ENCODE measurements around the gene ZC2HC1C. TPM values are rescaled to one million over a fixed set of nuclear protein-coding genes. Genes with fewer than 3 reads are reported as not detected.

ZC2HC1C gene
- total RNA-seq, 1 experiment from 2014 or later = 1.3 TPM

GRCh38 chr14:75113932-75114539 lies 44.6 kb downstream of the ZC2HC1C start:
- no peak for TF ChIP-seq CTCF (IDR thresholded peaks at IDR 0.05; ENCODE audit: unreplicated experiment)
- CTCF ChIA-PET = no interaction called here
- intact Hi-C loops (cut with micrococcal nuclease) = no loop called here

GRCh38 chr14:75119056-75119455 lies 49.6 kb downstream of the ZC2HC1C start:
- intact Hi-C loops (cut with micrococcal nuclease) = no loop called here
- Mint-ChIP-seq H3K27me3 (ENCODE audit: insufficient read depth, unreplicated experiment) (no peaks in the 10 kb centered on the region), H3K9me3 (ENCODE audit: unreplicated experiment) (no peaks in the 10 kb centered on the region), H3K4me1 (ENCODE audit: insufficient read depth, unreplicated experiment) (peaks cover 4% of the 10 kb centered on the region), H3K4me3 (ENCODE audit: unreplicated experiment) (no peak overlapping the region), H3K27ac (ENCODE audit: low read depth, unreplicated experiment) (no peak overlapping the region), H3K36me3 (ENCODE audit: insufficient read depth, unreplicated experiment) (peaks cover 89% of the 10 kb centered on the region)
- no TSS peak for BruUV-seq (replicated peaks)
- TF ChIP-seq CTCF (IDR thresholded peaks at IDR 0.05; ENCODE audit: unreplicated experiment) = no peak
- CTCF ChIA-PET = interaction anchor here (0.8 to 1.3 kb wide), 3 partner anchors 14 to 176 kb away, joined by 3 to 5 read pairs (median 3); no protein-coding TSS in a partner anchor
- POLR2A ChIA-PET = interaction anchor here (2.1 kb wide), 1 partner anchor 180 kb away, joined by 5 read pairs; no protein-coding TSS in a partner anchor
- DNase-seq (ENCODE audit: unreplicated experiment) = peak; percentile 39

More at GRCh38 chr14:75113932-75114539, 44.6 kb downstream of the ZC2HC1C start:
- no TSS peak for BruUV-seq (replicated peaks)
- DNase-seq (ENCODE audit: unreplicated experiment) = no peak
- Mint-ChIP-seq H3K27ac (ENCODE audit: low read depth, unreplicated experiment) (no peak overlapping the region), H3K4me3 (ENCODE audit: unreplicated experiment) (no peak overlapping the region), H3K4me1 (ENCODE audit: insufficient read depth, unreplicated experiment) (no peaks in the 10 kb centered on the region), H3K9me3 (ENCODE audit: unreplicated experiment) (no peaks in the 10 kb centered on the region), H3K27me3 (ENCODE audit: insufficient read depth, unreplicated experiment) (no peaks in the 10 kb centered on the region), H3K36me3 (ENCODE audit: insufficient read depth, unreplicated experiment) (peaks cover 95% of the 10 kb centered on the region)
- POLR2A ChIA-PET = no interaction called here

GRCh38 chr14:75120541-75121291 lies 51.3 kb downstream of the ZC2HC1C start:
- TF ChIP-seq CTCF (IDR thresholded peaks at IDR 0.05; ENCODE audit: unreplicated experiment) = no peak
- no peak overlapping the region for H3K4me3 Mint-ChIP-seq (ENCODE audit: unreplicated experiment)
- peaks cover 79% of the 10 kb centered on the region for H3K36me3 Mint-ChIP-seq (ENCODE audit: insufficient read depth, unreplicated experiment)
- DNase-seq (ENCODE audit: unreplicated experiment) = no peak
- H3K27ac Mint-ChIP-seq (ENCODE audit: low read depth, unreplicated experiment) = no peak overlapping the region
- intact Hi-C loops (cut with micrococcal nuclease) = loop anchor here (10.0 kb wide), 2 partner anchors 364 to 524 kb away; no protein-coding TSS in a partner anchor
- no peaks in the 10 kb centered on the region for H3K9me3 Mint-ChIP-seq (ENCODE audit: unreplicated experiment)
- POLR2A ChIA-PET = interaction anchor here (0.7 to 2.1 kb wide), 3 partner anchors 22 to 239 kb away, joined by 3 to 5 read pairs (median 4); no protein-coding TSS in a partner anchor
- no TSS peak for BruUV-seq (replicated peaks)
- peaks cover 18% of the 10 kb centered on the region for H3K4me1 Mint-ChIP-seq (ENCODE audit: insufficient read depth, unreplicated experiment)
- CTCF ChIA-PET = interaction anchor here (0.6 to 1.3 kb wide), 4 partner anchors 17 to 374 kb away, joined by 3 read pairs; no protein-coding TSS in a partner anchor
- H3K27me3 Mint-ChIP-seq (ENCODE audit: insufficient read depth, unreplicated experiment) = no peaks in the 10 kb centered on the region

- no TSS peak for BruUV-seq (replicated peaks)
- H3K27me3 Mint-ChIP-seq (ENCODE audit: insufficient read depth, unreplicated experiment) = no peaks in the 10 kb centered on the region
- H3K4me3 Mint-ChIP-seq (ENCODE audit: unreplicated experiment) = no peak overlapping the region
- DNase-seq (ENCODE audit: unreplicated experiment) = no peak
- TF ChIP-seq CTCF (IDR thresholded peaks at IDR 0.05; ENCODE audit: unreplicated experiment) = no peak
- H3K4me1 Mint-ChIP-seq (ENCODE audit: insufficient read depth, unreplicated experiment) = peaks cover 24% of the 10 kb centered on the region
- POLR2A ChIA-PET = interaction anchor here (11.5 kb wide), 1 partner anchor 178 kb away, joined by 274 read pairs; no protein-coding TSS in a partner anchor
- peaks cover 80% of the 10 kb centered on the region for H3K36me3 Mint-ChIP-seq (ENCODE audit: insufficient read depth, unreplicated experiment)
- intact Hi-C loops (cut with micrococcal nuclease) = loop anchor here (10.0 kb wide), 2 partner anchors 363 to 523 kb away; no protein-coding TSS in a partner anchor
- H3K27ac Mint-ChIP-seq (ENCODE audit: low read depth, unreplicated experiment) = no peak overlapping the region
- no peaks in the 10 kb centered on the region for H3K9me3 Mint-ChIP-seq (ENCODE audit: unreplicated experiment)
- CTCF ChIA-PET = no interaction called here
Measured at GRCh38 chr14:75121552-75121951, 52.1 kb downstream of the ZC2HC1C start.

All from MCF 10A (cell line).